ELR (cell line): ENCODE data around the gene FAM76B.

Experiments
- DNase-seq: peaks from one replicate; pipeline ENCODE4 v3.0.0-alpha.2; 2015; ENCODE audit warnings: low read depth

The FAM76B gene

DNA sequence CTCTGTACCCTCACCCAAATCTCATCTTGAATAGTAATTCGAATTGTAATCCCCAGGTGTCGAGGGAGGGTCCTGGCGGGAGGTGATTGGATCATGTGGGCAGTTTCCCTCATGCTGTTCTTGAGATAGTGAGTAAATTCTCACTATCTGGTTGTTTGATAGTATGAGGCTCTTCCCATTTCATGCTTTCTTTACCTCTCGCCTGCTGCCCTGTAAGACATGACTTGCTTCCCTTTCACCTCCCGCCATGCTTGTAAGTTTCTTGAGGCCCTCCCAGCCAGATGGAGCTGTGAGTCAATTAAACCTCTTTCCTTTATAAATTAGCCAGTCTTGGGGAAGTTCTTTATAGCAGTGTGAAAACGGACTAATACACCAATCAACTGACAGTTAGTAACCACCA, 60.1 kb downstream of the FAM76B start:
- DNase-seq: no peak

DNA sequence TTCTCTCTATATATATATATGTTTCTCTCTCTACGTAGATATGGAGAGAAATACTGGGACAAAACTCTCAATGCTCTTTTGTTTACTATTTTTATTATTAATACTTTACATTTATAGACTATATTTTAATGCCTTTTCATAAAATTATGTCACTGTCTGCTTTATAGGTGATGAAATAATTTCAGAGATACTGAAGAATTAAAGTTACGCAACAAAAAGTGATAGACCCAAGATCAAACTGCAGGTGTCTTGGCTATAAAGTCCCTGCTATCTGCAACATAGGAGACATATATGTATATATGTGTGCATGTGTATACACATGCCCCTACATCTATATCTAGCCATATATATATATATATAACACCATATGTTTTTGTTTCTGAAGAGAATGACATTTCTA, 60.8 kb downstream of the FAM76B start:
- DNase-seq: no peak

DNA sequence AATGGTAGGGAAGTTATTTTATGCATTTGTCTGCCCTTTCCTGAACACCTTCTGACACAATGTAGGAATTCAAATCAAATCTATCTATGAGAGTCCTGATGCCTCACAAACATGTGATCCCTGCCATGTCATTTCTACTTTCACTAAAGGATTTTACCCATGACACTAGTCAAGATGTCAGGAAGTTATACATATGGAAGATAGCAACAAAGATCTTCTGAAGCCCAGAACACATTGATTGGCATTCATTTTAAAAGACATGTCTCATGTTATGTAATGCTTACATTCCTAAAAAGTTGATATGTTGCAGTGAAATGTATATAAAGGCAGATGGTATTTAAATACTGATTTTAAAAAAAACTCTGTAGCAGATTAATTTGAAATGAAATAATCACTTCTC, 61.5 kb downstream of the FAM76B start:
- DNase-seq: no peak

DNA sequence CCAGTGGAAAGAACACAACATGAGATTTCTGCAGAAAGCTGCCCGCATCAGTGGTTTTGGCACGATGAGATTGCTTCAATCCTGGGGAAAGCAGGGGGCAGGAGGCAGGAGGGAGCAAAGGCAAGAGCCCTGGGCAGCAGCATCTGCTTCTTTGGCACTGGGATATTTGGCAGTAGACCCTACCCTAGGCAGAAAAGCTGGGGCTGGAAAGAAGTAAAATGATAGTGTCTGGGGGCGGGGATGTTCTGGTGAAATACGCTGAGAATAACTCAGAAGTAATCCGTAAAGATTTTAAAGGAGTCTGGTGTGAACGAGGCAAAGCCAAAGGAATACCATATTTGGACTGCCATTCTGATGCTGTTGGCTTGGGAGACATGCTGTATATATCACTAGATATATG, 62.0 kb downstream of the FAM76B start:
- no peak for DNase-seq

DNA sequence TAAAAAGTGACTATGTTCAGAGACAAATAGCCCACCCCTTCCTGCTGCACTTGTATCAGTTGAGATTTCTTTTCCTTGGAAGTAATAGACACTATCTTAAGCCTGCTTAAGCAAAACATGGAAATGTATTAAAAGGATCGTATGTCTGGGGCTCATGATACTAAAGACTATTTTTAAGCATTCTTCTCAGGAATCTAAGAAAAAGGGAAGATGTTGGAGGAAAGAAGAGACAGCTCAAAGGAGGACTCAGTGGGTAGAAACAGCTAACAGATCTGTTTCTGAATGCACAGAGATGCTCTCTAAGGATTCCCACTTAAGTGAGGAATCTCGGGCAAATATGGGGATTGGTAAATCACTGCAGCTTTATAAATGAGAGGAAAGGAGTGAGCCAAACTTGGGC, 62.5 kb downstream of the FAM76B start:
- DNase-seq: no peak

DNA sequence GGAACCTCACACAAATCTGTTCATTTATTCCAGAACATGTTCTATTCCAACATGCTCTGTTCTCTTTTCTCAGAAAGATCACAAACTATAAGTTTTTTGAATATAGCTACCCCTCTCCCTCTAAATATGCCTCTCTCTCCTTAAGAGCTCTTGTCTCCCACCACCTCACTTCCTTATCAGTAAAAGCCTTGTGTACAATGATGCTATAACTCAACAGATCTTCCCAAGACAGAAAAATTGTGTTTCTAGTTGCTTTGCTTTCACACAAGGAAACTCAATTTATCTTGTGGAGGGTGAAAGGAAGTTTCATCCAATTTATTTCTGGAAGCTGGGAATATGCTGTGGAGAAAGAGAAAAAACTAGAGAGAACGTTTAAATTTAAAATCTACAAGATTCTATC, 64.4 kb downstream of the FAM76B start:
- no peak for DNase-seq

DNA sequence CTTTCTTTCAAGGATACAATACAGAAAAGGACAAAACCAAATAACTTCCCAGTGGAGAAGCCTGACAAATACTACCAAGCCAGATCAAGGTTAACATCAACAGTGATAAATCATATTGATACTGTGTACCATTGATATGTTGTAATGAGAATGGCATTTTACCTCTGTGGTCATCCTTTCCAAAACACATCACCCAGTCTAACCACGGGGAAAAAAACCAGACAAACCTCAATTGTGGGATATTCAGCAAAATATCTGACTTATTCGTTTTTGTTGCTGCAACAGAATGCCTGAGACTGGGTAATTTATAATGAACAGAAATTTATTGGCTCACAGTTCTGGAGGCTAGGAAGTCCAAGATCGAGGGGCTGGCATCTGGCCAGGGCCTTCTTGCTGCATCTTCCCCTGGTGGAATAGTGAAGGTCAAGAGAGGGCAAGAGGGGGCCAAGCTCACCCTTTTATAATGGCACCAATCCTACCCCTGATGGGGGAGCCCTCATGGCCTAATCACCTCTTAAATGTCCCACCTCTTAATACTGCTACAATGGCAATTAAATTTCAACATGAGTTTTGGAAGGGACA, 66.1 kb downstream of the FAM76B start:
- DNase-seq: no peak

DNA sequence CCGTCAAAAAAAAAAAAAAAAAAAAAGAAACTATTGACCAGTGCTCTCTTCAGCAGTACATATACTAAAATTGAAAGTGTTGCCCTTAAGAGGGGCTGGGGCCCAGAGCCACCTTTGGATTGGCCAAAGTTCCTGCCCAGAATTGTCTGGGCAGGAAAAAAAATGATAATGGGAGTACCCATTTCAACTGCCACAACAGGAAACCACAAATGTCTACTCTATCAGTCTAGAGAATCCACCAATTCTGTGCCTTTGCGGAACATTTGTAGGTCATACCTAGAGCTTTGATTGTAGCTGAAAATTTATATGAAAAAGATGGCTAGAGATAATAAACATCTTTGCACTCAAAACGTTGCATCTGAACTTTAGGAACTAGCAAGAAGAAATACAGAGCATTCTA, 69.4 kb downstream of the FAM76B start:
- DNase-seq: no peak
